Cardiac muscle cell (in vitro differentiated cells and primary cell): ENCODE measurements around the gene LRWD1. TPM values are rescaled to one million over a fixed set of nuclear protein-coding genes. Genes with fewer than 3 reads are reported as not detected.
"Not testable (repeated sequence)": the region's sequence is repeated elsewhere in the genome, so short reads cannot be mapped to it uniquely, and the experiment has no call there.

Experiments used
- DNase-seq, 2 donors: peaks; one replicate each; pipeline versions ENCODE4 v3.0.0 to v3.0.0-alpha.2; 2010 to 2017; ENCODE audit warnings: low read depth in 1 of 2, low spot score in 1 of 2
- H3K27ac ChIP-seq: fragments of 200-600 bp; sonication (generic); 2 replicates; pipeline ENCODE4 v1.5.1; 2016
- H3K27me3 ChIP-seq: fragments of 200-600 bp; sonication (generic); 2 replicates; pipeline ENCODE4 v1.6.0; 2016; ENCODE audit warnings: control low read depth
- H3K36me3 ChIP-seq: fragments of 200-600 bp; sonication (generic); 2 replicates; pipeline ENCODE4 v1.5.1; 2016; ENCODE audit warnings: control low read depth
- H3K4me1 ChIP-seq: fragments of 200-600 bp; sonication (generic); 2 replicates; pipeline ENCODE4 v1.8.1; 2017; ENCODE audit warnings: low read depth, mild to moderate bottlenecking, mixed run types
- H3K4me3 ChIP-seq: fragments of 200-600 bp; sonication (generic); 2 replicates; pipeline ENCODE4 v1.5.1; 2016; ENCODE audit warnings: mild to moderate bottlenecking
- H3K9me3 ChIP-seq: fragments of 200-600 bp; sonication (generic); 2 replicates; pipeline ENCODE4 v1.5.1; 2017; ENCODE audit warnings: low read depth, mild to moderate bottlenecking, control low read depth
- CTCF ChIP-seq: IDR thresholded peaks from 2 replicates; pipeline ENCODE4 v1.5.1; 2012; ENCODE audit warnings: low read depth, mild to moderate bottlenecking, low read length
- polyA plus RNA-seq: library from polyadenylated mRNA; unstranded; fragments of >200 nt; fragmentation: Nextera tagmentation; extraction: Ambion mirVana; gene quantifications from 2 replicates; pipeline ENCODE4 v1.2.1, GENCODE V29; 2016
- total RNA-seq: library from RNA; depleted of rRNA; stranded (reverse); fragments of >200 nt; gene quantifications from 2 replicates; pipeline ENCODE4 v1.2.3, GENCODE V29; 2016

LRWD1 gene
- total and polyA plus RNA-seq, 2 experiments from 2014 or later = 26.8 to 34.9 TPM

GRCh38 chr7:102472126-102473041, 7.6 kb downstream of the LRWD1 start:
- no peaks in the 10 kb centered on the region for H3K27me3 ChIP-seq
- H3K4me1 ChIP-seq = no peaks in the 10 kb centered on the region
- no peaks in the 10 kb centered on the region for H3K9me3 ChIP-seq
- no peak for TF ChIP-seq CTCF
- no peak overlapping the region for H3K4me3 ChIP-seq
- H3K36me3 ChIP-seq = peaks cover 10% of the 10 kb centered on the region
- no peak for DNase-seq
- no peak overlapping the region for H3K27ac ChIP-seq

GRCh38 chr7:102473271-102473991, 8.6 kb downstream of the LRWD1 start:
- Histone ChIP-seq H3K27ac (no peak overlapping the region), H3K27me3 (no peaks in the 10 kb centered on the region), H3K4me1 (no peaks in the 10 kb centered on the region), H3K9me3 (no peaks in the 10 kb centered on the region), H3K36me3 (peaks cover 10% of the 10 kb centered on the region), H3K4me3 (no peak overlapping the region)
- no peak for TF ChIP-seq CTCF
- no peak for DNase-seq

- not testable (repeated sequence) for H3K4me3 ChIP-seq, H3K9me3 ChIP-seq, H3K27me3 ChIP-seq, H3K27ac ChIP-seq, DNase-seq, H3K4me1 ChIP-seq
- H3K36me3 ChIP-seq = peaks cover 10% of the 10 kb centered on the region
These were observed 9.3 kb downstream of the LRWD1 start for GRCh38 chr7:102474116-102474515.

- H3K27me3 ChIP-seq, DNase-seq, H3K27ac ChIP-seq, H3K4me3 ChIP-seq, H3K4me1 ChIP-seq, H3K9me3 ChIP-seq: not testable (repeated sequence)
- peaks cover 10% of the 10 kb centered on the region for H3K36me3 ChIP-seq
These were observed 10.1 kb downstream of the LRWD1 start for GRCh38 chr7:102474736-102475435.

- not testable (repeated sequence) for H3K27ac ChIP-seq, H3K36me3 ChIP-seq, H3K27me3 ChIP-seq, H3K4me1 ChIP-seq, H3K9me3 ChIP-seq
- H3K4me3 ChIP-seq = peak within 1 kb of the TSS; percentile 31
- DNase-seq = peak; percentile 50 to 82
These were observed 13.8 kb downstream of the LRWD1 start, which contains the start of gene POLR2J for GRCh38 chr7:102478314-102479208. Gene POLR2J (minus strand): TSS chr7:102478922. CDS start chr7:102478860, 62 bp downstream.

GRCh38 chr7:102479209-102479584, 14.4 kb downstream of the LRWD1 start:
- H3K4me1 ChIP-seq, H3K27ac ChIP-seq, DNase-seq, H3K4me3 ChIP-seq, H3K9me3 ChIP-seq, H3K36me3 ChIP-seq, H3K27me3 ChIP-seq: not testable (repeated sequence)
